ENCODE data around the gene ADM. TPM values are rescaled to one million over a fixed set of nuclear protein-coding genes. Genes with fewer than 3 reads are reported as not detected.

ADM gene
- total and polyA plus RNA-seq, 2 donors (not counting 1 experiment from before 2014, with no cell fraction given) = 2.3 to 10.4 TPM

DNA sequence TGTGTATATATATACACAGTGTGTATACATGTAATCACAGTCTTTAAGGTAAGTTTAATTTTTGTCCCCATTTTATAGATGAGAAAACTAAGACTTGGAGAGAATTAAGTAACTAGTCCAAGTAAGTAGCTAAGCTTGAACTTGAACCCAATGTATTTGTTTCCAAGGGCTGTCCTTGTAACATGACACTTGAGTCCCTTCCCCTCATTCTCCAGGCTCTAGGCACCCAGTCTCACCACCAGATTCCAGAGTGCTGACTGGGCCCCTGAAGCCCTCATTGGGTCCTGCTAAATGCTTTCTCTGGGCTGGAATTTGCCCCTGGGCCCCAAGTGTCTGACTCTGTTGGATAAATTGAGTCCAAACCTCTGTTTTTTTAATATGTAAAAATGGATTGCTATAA lies 45.5 kb downstream of the ADM start:
- ChIA-PET CTCF (no interaction called here), POLR2A (no interaction called here)
- ATAC-seq (ENCODE audit: low read depth) = no peak
- Mint-ChIP-seq H3K27me3 (peaks cover 14% of the 10 kb centered on the region), H3K4me3 (no peak overlapping the region), H3K4me1 (peaks cover 8% of the 10 kb centered on the region), H3K9me3 (ENCODE audit: insufficient read depth) (no peaks in the 10 kb centered on the region), H3K27ac (no peak overlapping the region)
- no peaks in the 10 kb centered on the region for H3K36me3 ChIP-seq (replicated peaks in 1 of 2; ENCODE audit: control extremely low read depth in 1 of 2, control insufficient read depth in 1 of 2, extremely low read depth in 1 of 2, insufficient read depth in 2 of 2, low read length in 1 of 2)
- DNase-seq = no peak
- TF ChIP-seq CTCF (IDR thresholded peaks at IDR 0.05) (no peak), EZH2 (IDR thresholded peaks at IDR 0.05; ENCODE audit: borderline replicate concordance, insufficient read depth, low read depth, low read length, poor library complexity, severe bottlenecking) (no peak)
- intact Hi-C loops (cut with micrococcal nuclease) = no loop called here
- no peak overlapping the region for H3K4me3 ChIP-seq (ENCODE audit: control extremely low read depth in 1 of 5, extremely low read depth in 1 of 5, insufficient read depth in 1 of 5, low read depth in 2 of 5, low read length in 4 of 5)
- H3K4me2 ChIP-seq (replicated peaks; ENCODE audit: low read depth, low read length, poor library complexity, severe bottlenecking) = no peak overlapping the region
- peaks cover 0 to 4% (median 0%) of the 10 kb centered on the region in 4 experiments for H3K27me3 ChIP-seq (replicated peaks in 1 of 4; ENCODE audit: control extremely low read depth in 1 of 4, control insufficient read depth in 3 of 4, insufficient read depth in 4 of 4, low read length in 3 of 4)
- H3K4me1 ChIP-seq (ENCODE audit: control insufficient read depth in 2 of 2, insufficient read depth in 2 of 2, low read length in 2 of 2) = no peaks in the 10 kb centered on the region
- no peak overlapping the region for H2AFZ ChIP-seq (ENCODE audit: insufficient read depth, low read depth, low read length, poor library complexity, severe bottlenecking)
- H3K27ac ChIP-seq (ENCODE audit: low read length in 2 of 2) = no peak overlapping the region
- H3K9me3 ChIP-seq (ENCODE audit: control extremely low read depth in 1 of 3, control insufficient read depth in 2 of 3, insufficient read depth in 1 of 3, low read length in 2 of 3) = no peaks in the 10 kb centered on the region
- H3K79me2 ChIP-seq (ENCODE audit: control insufficient read depth, insufficient read depth, low read length) = no peaks in the 10 kb centered on the region
- H3K9ac ChIP-seq (ENCODE audit: low read length) = no peak overlapping the region
- H4K20me1 ChIP-seq (ENCODE audit: control insufficient read depth, insufficient read depth, low read length, poor library complexity, severe bottlenecking) = no peaks in the 10 kb centered on the region

GRCh38 chr11:10351435-10351764 lies 46.5 kb downstream of the ADM start:
- no peaks in the 10 kb centered on the region for H3K9me3 ChIP-seq (ENCODE audit: control extremely low read depth in 1 of 3, control insufficient read depth in 2 of 3, insufficient read depth in 1 of 3, low read length in 2 of 3)
- no peak overlapping the region for H3K27ac ChIP-seq (ENCODE audit: low read length in 2 of 2)
- no peaks in the 10 kb centered on the region for H3K79me2 ChIP-seq (ENCODE audit: control insufficient read depth, insufficient read depth, low read length)
- ChIA-PET POLR2A (no interaction called here), CTCF (no interaction called here)
- H4K20me1 ChIP-seq (ENCODE audit: control insufficient read depth, insufficient read depth, low read length, poor library complexity, severe bottlenecking) = no peaks in the 10 kb centered on the region
- H3K4me3 Mint-ChIP-seq = no peak overlapping the region
- no peak for DNase-seq
- H3K27me3 ChIP-seq (replicated peaks in 1 of 4; ENCODE audit: control extremely low read depth in 1 of 4, control insufficient read depth in 3 of 4, insufficient read depth in 4 of 4, low read length in 3 of 4) = peaks cover 0 to 4% (median 1%) of the 10 kb centered on the region in 4 experiments
- no peak for TF ChIP-seq EZH2 (IDR thresholded peaks at IDR 0.05; ENCODE audit: borderline replicate concordance, insufficient read depth, low read depth, low read length, poor library complexity, severe bottlenecking)
- no peak for TF ChIP-seq CTCF (IDR thresholded peaks at IDR 0.05)
- no peak overlapping the region for H3K4me3 ChIP-seq (ENCODE audit: control extremely low read depth in 1 of 5, extremely low read depth in 1 of 5, insufficient read depth in 1 of 5, low read depth in 2 of 5, low read length in 4 of 5)
- intact Hi-C loops (cut with micrococcal nuclease) = no loop called here
- WGBS (ENCODE audit: insufficient coverage) = 88% methylated on average over 5 of the region's 5 CpGs
- H3K4me1 ChIP-seq (ENCODE audit: control insufficient read depth in 2 of 2, insufficient read depth in 2 of 2, low read length in 2 of 2) = no peaks in the 10 kb centered on the region
- H3K27ac Mint-ChIP-seq = no peak overlapping the region
- no peak overlapping the region for H3K4me2 ChIP-seq (replicated peaks; ENCODE audit: low read depth, low read length, poor library complexity, severe bottlenecking)
- ATAC-seq (ENCODE audit: low read depth) = no peak
- no peaks in the 10 kb centered on the region for H3K9me3 Mint-ChIP-seq (ENCODE audit: insufficient read depth)
- no peak overlapping the region for H2AFZ ChIP-seq (ENCODE audit: insufficient read depth, low read depth, low read length, poor library complexity, severe bottlenecking)
- no peaks in the 10 kb centered on the region for H3K36me3 ChIP-seq (replicated peaks in 1 of 2; ENCODE audit: control extremely low read depth in 1 of 2, control insufficient read depth in 1 of 2, extremely low read depth in 1 of 2, insufficient read depth in 2 of 2, low read length in 1 of 2)
- no peak overlapping the region for H3K9ac ChIP-seq (ENCODE audit: low read length)
- H3K4me1 Mint-ChIP-seq = peaks cover 8% of the 10 kb centered on the region
- peaks cover 25% of the 10 kb centered on the region for H3K27me3 Mint-ChIP-seq
